AG04449 (cell line): ENCODE measurements around the gene ABCC3.
"Not testable (repeated sequence)": the region's sequence is repeated elsewhere in the genome, so short reads cannot be mapped to it uniquely, and the experiment has no call there.

ENCODE experiments used
- CTCF ChIA-PET: fragments of 350-600 bp; formaldehyde crosslinking; extraction: SDS; loops from one replicate; lab custom pipeline; 2021; ENCODE audit warnings: antibody characterized with exemption; lab: Yijun Ruan, JAX
- POLR2A ChIA-PET: fragments of 400-600, 350-600 bp; formaldehyde crosslinking; extraction: SDS; loops from one replicate; lab custom pipeline; 2020; ENCODE audit warnings: antibody characterized with exemption, inconsistent platforms; lab: Yijun Ruan, JAX
- DNase-seq: peaks from one replicate; pipeline ENCODE4 v3.0.0-alpha.2; 2010; ENCODE audit warnings: low read depth, low spot score
- H3K4me3 ChIP-seq: 2 replicates; pipeline ENCODE4 v1.5.1; 2011; ENCODE audit warnings: low read depth, mild to moderate bottlenecking, control low read depth, low read length
- CTCF ChIP-seq: IDR thresholded peaks from one replicate; pipeline ENCODE4 v1.5.1; 2011; ENCODE audit warnings: mild to moderate bottlenecking, moderate library complexity, low read length, control low read depth, inconsistent platforms; ENCODE audit not compliant: insufficient read depth; ENCODE audit errors: missing control alignments

ABCC3 gene

GRCh38 chr17:50721194-50722010, 86.7 kb downstream of the ABCC3 start:
- no peak for DNase-seq
- TF ChIP-seq CTCF = no peak
- H3K4me3 ChIP-seq = peak overlapping the region; percentile 93
- POLR2A ChIA-PET = no interaction called here
- CTCF ChIA-PET = interaction anchor here (0.8 to 1.6 kb wide), 2 partner anchors 24 to 122 kb away, joined by 3 to 4 read pairs; no protein-coding TSS in a partner anchor

- TF ChIP-seq CTCF = no peak
- DNase-seq = no peak
- no peak overlapping the region for H3K4me3 ChIP-seq
- ChIA-PET POLR2A (no interaction called here), CTCF (interaction anchor here (1.6 to 4.0 kb wide), 2 partner anchors 121 to 172 kb away, joined by 4 to 13 read pairs; no protein-coding TSS in a partner anchor)
Measured at GRCh38 chr17:50722746-50723145, 88.1 kb downstream of the ABCC3 start.

- DNase-seq, POLR2A ChIA-PET, H3K4me3 ChIP-seq: not testable (repeated sequence)
- CTCF ChIA-PET = interaction anchor here (1.2 to 4.0 kb wide), 2 partner anchors 29 to 174 kb away, joined by 4 to 13 read pairs; no protein-coding TSS in a partner anchor
Measured at GRCh38 chr17:50724622-50725021, 89.9 kb downstream of the ABCC3 start.

GRCh38 chr17:50725769-50726655, 91.3 kb downstream of the ABCC3 start:
- DNase-seq = no peak
- H3K4me3 ChIP-seq = no peak overlapping the region
- CTCF ChIA-PET = interaction anchor here (1.6 to 4.0 kb wide), 2 partner anchors 57 to 176 kb away, joined by 4 to 13 read pairs; no protein-coding TSS in a partner anchor

GRCh38 chr17:50728112-50728429, 93.4 kb downstream of the ABCC3 start:
- TF ChIP-seq CTCF = no peak
- no peak for DNase-seq
- no peak overlapping the region for H3K4me3 ChIP-seq
- CTCF ChIA-PET = interaction anchor here (0.6 to 1.1 kb wide), 3 partner anchors 32 to 97 kb away, joined by 3 read pairs; no protein-coding TSS in a partner anchor
- POLR2A ChIA-PET = no interaction called here

More at GRCh38 chr17:50725769-50726655, 91.3 kb downstream of the ABCC3 start:
- no peak for TF ChIP-seq CTCF
- POLR2A ChIA-PET = no interaction called here

- DNase-seq = no peak
- POLR2A ChIA-PET = no interaction called here
- no peak overlapping the region for H3K4me3 ChIP-seq
- CTCF ChIA-PET = interaction anchor here (0.6 to 1.7 kb wide), 3 partner anchors 54 to 131 kb away, joined by 3 to 4 read pairs (median 3); no protein-coding TSS in a partner anchor
- TF ChIP-seq CTCF = no peak
Measured at GRCh38 chr17:50728881-50729765, 94.4 kb downstream of the ABCC3 start.
